A549 (cell line): ENCODE data around the gene USP9X. TPM values are rescaled to one million over a fixed set of nuclear protein-coding genes. Genes with fewer than 3 reads are reported as not detected.
A peak's percentile ranks its signal among the peaks of the same experiment; 100 is the strongest.
"Not testable (repeated sequence)": the region's sequence is repeated elsewhere in the genome, so short reads cannot be mapped to it uniquely, and the experiment has no call there.

Experiments used
- ATAC-seq, 2 experiments: fragments of 200-7000 bp in 1 of 2; fragments of >200 bp in 1 of 2; cut with Nextera tagmentation in 1 of 2; cut with Tn5 transposase in 1 of 2; 3 replicates each; pipeline versions ENCODE4 v1.8.0 to v1.9.1; 2018 to 2020; ENCODE audit warnings: mild to moderate bottlenecking in 1 of 2, moderate library complexity in 1 of 2
- CTCF ChIA-PET: fragments of 300-600 bp; sonication (Branson Sonifier 250); formaldehyde crosslinking; extraction: SDS; loops from one replicate; lab custom pipeline; 2021; ENCODE audit warnings: antibody characterized with exemption, inconsistent platforms; lab: Yijun Ruan, JAX
- POLR2A ChIA-PET: fragments of 350-600 bp; formaldehyde crosslinking; extraction: SDS; loops from one replicate; lab custom pipeline; 2021; ENCODE audit warnings: antibody characterized with exemption, inconsistent platforms; lab: Yijun Ruan, JAX
- DNase-seq, 2 experiments: peaks; one replicate each; pipeline versions ENCODE4 v3.0.0 to v3.0.0-alpha.2; 2011 to 2016; ENCODE audit warnings: low read depth in 1 of 2, low spot score in 1 of 2
- FAIRE-seq: peaks from 2 replicates; lab custom pipeline; 2011; peaks lifted over from hg19 to GRCh38; lab: Jason Lieb, UNC
- H3K27ac ChIP-seq, 2 experiments: fragments of >200 bp; sonication (Bioruptor Twin); formaldehyde crosslinking; 3 replicates each; pipeline ENCODE4 v1.5.1; 2016 to 2017
- H3K4me1 ChIP-seq: fragments of >200 bp; sonication (Bioruptor Twin); formaldehyde crosslinking; 3 replicates; pipeline ENCODE4 v1.6.1; 2016
- H3K4me2 ChIP-seq: fragments of >200 bp; sonication (Bioruptor Twin); formaldehyde crosslinking; 3 replicates; pipeline ENCODE4 v1.6.1; 2016
- H3K4me3 ChIP-seq: fragments of >200 bp; sonication (Bioruptor Twin); formaldehyde crosslinking; 3 replicates; pipeline ENCODE4 v1.5.1; 2016
- H3K9me3 ChIP-seq: fragments of >200 bp; sonication (Bioruptor Twin); formaldehyde crosslinking; 3 replicates; pipeline ENCODE4 v1.6.1; 2016
- CBX8 ChIP-seq: fragments of 200-600 bp; sonication (generic); IDR thresholded peaks from 2 replicates; pipeline ENCODE4 v1.6.1; 2016
- EHF ChIP-seq: fragments of 250-450 bp; sonication (Bioruptor Pico); IDR thresholded peaks from 2 replicates; pipeline ENCODE4 v1.5.0; 2020; ENCODE audit warnings: mild to moderate bottlenecking
- EHMT2 ChIP-seq: fragments of 200-600 bp; sonication (generic); IDR thresholded peaks from 2 replicates; pipeline ENCODE4 v1.6.1; 2016; ENCODE audit warnings: antibody characterized with exemption, low read depth, mild to moderate bottlenecking, moderate library complexity
- ELK1 ChIP-seq: fragments of 150-350 bp; IDR thresholded peaks from 2 replicates; pipeline ENCODE4 v1.6.1; 2014; ENCODE audit warnings: low read depth, mild to moderate bottlenecking, low read length
- FOSB ChIP-seq: fragments of 250-450 bp; sonication (Bioruptor Pico); IDR thresholded peaks from 2 replicates; pipeline ENCODE4 v1.5.0; 2020; ENCODE audit warnings: mild to moderate bottlenecking, moderate library complexity
- HOXB13 ChIP-seq: fragments of 250-450 bp; sonication (Bioruptor Pico); IDR thresholded peaks from 2 replicates; pipeline ENCODE4 v1.5.0; 2020; ENCODE audit warnings: low read depth, mild to moderate bottlenecking, moderate library complexity
- KDM1A ChIP-seq: fragments of 200-600 bp; sonication (generic); IDR thresholded peaks from 2 replicates; pipeline ENCODE4 v1.6.1; 2016; ENCODE audit warnings: low read depth, mild to moderate bottlenecking
- MAFK ChIP-seq: fragments of 450-650 bp; IDR thresholded peaks from 2 replicates; pipeline ENCODE4 v1.6.1; 2014; ENCODE audit not compliant: partially characterized antibody
- MAZ ChIP-seq: fragments of 150-350 bp; IDR thresholded peaks from 2 replicates; pipeline ENCODE4 v1.6.1; 2014; ENCODE audit warnings: antibody characterized with exemption, low read depth, low read length, borderline replicate concordance
- RAD21 ChIP-seq, 2 experiments: fragments of >200 bp in 1 of 2; sonication (Bioruptor Twin) in 1 of 2; formaldehyde crosslinking in 1 of 2; IDR thresholded peaks in 1 of 2; conservative IDR thresholded peaks in 1 of 2; 2 replicates in 1 of 2; 3 replicates in 1 of 2; pipeline ENCODE4 v1.6.1; 2012 to 2018; ENCODE audit warnings: inconsistent platforms in 1 of 2
- RFX5 ChIP-seq: fragments of 450-650 bp; IDR thresholded peaks from 2 replicates; pipeline ENCODE4 v1.7.1; 2014; ENCODE audit warnings: antibody characterized with exemption, mild to moderate bottlenecking, moderate library complexity
- TP53 ChIP-seq: fragments of 250-450 bp; sonication (Bioruptor Pico); IDR thresholded peaks from 2 replicates; pipeline ENCODE4 v1.5.0; 2021; ENCODE audit warnings: mild to moderate bottlenecking, moderate library complexity
- ZNF302 ChIP-seq: fragments of 250-450 bp; sonication (Bioruptor Pico); IDR thresholded peaks from 2 replicates; pipeline ENCODE4 v1.9.0; 2021; ENCODE audit warnings: inconsistent platforms, mild to moderate bottlenecking, moderate library complexity
- WGBS: methylation state at CpG from one replicate; pipeline ENCODE4 v1.1.6; 2017; ENCODE audit errors: missing lambda C conversion rate; 5-methylcytosine and 5-hydroxymethylcytosine counted together
- polyA plus RNA-seq, 4 experiments: library from polyadenylated mRNA; depleted of rRNA in 3 of 4; stranded (reverse); fragments of >200 nt; fragmentation: RNase III in 1 of 4; extraction: RNeasy Plus Mini Kit Qiagen cat#74134 plus additional on column Dnase treatment in 1 of 4; gene quantifications; 2 replicates in 3 of 4; 3 replicates in 1 of 4; pipeline ENCODE4 v1.2.3, GENCODE V29; 2011 to 2017
- TF ChIP-seq, protein P1 (sequence below): IDR thresholded peaks from 2 replicates; pipeline ENCODE4 v1.6.1; 2012

The USP9X gene
- polyA plus RNA-seq, 2 of the 4 experiments (the other 2 are of a cell fraction): 30.7 to 70.4 TPM

DNA sequence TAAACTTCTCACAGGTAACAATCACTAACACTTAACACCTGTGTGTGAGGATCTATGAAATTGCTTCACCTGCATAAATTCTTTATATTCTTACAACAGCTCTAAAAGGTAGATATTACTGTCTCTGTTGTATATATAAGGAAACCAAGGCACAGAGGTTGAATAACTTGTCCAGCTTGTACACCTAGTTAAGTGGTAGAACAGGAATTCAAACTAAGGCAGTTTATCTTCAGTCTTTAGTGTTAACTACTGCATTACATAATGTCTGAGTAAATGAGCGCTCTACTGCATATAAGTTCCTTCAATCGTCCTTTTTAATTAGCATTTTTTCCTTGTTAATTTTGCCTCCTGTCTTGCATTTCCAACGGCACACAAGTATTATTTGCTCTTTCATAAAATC lies 15.0 kb downstream of the USP9X start:
- CTCF ChIA-PET: interaction anchor here (0.8 to 1.9 kb wide), 3 partner anchors 12 to 90 kb away, joined by 3 to 6 read pairs (median 3); no protein-coding TSS in a partner anchor
- POLR2A ChIA-PET: no interaction called here
- no peaks in the 10 kb centered on the region for H3K9me3 ChIP-seq
- FAIRE-seq (peak; percentile 77), ATAC-seq (no peak)
- peaks cover 36% of the 10 kb centered on the region for H3K4me1 ChIP-seq
- H3K27ac ChIP-seq: no peak overlapping the region
- TF ChIP-seq, protein P1, sequence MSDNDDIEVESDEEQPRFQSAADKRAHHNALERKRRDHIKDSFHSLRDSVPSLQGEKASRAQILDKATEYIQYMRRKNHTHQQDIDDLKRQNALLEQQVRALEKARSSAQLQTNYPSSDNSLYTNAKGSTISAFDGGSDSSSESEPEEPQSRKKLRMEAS: no peak
- TF ChIP-seq FOSB (CRISPR knock-in tag): no peak
- TF ChIP-seq EHMT2: no peak
- TF ChIP-seq, all 56 proteins: peak for 0
- Histone ChIP-seq H3K4me2 (no peak overlapping the region), H3K4me3 (no peak overlapping the region)
- 86% methylated on average over 3 of the region's 3 CpGs for WGBS
- no peak for DNase-seq

- H3K4me2 ChIP-seq: no peak overlapping the region
- TF ChIP-seq MAZ (no peak), MAFK (peak; percentile 40)
- peaks cover 30% of the 10 kb centered on the region for H3K4me1 ChIP-seq
- no peaks in the 10 kb centered on the region for H3K9me3 ChIP-seq
- FAIRE-seq (no peak), DNase-seq (no peak), ATAC-seq (no peak)
- WGBS: 91% methylated on average over 4 of the region's 4 CpGs
- H3K27ac ChIP-seq: no peak overlapping the region
- ChIA-PET CTCF (interaction anchor here (0.8 to 1.9 kb wide), 3 partner anchors 11 to 90 kb away, joined by 3 to 6 read pairs (median 3); no protein-coding TSS in a partner anchor), POLR2A (no interaction called here)
- H3K4me3 ChIP-seq: no peak overlapping the region
These were observed 15.6 kb downstream of the USP9X start for GRCh38 chrX:41100819-41101218.

DNA sequence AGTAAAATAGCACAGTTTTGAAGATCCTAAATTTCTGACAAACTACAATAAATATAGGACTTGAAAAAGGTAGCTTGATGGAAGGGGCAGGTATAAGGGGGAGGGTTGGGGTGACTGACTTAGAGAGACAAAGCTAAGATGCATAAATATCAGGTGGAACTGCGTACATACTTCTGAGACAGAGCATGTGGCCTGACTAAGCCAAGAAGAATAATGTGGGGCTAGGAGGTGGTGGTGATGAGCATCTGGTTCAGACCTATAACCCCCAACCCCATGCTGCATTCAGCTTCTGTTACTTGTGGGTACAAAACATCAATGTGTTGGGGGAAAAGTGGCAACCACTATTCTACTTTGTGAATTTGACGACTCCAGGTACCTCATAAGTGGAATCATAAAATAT lies 19.8 kb downstream of the USP9X start:
- ChIA-PET POLR2A (interaction anchor here (0.8 kb wide), 1 partner anchor 20 kb away, joined by 7 read pairs; the partner anchor contains the start of gene USP9X), CTCF (interaction anchor here (0.8 to 3.6 kb wide), 2 partner anchors 9 to 11 kb away, joined by 4 to 20 read pairs; no protein-coding TSS in a partner anchor)
- FAIRE-seq (no peak), DNase-seq (no peak), ATAC-seq (no peak)
- WGBS: 87% methylated on average over 2 of the region's 2 CpGs
- Histone ChIP-seq H3K9me3 (0 out of 3 replicates have a peak, but pooled peaks cover 3% of the 10 kb centered on the region), H3K4me3 (no peak overlapping the region), H3K4me2 (no peak overlapping the region), H3K4me1 (peaks cover 29% of the 10 kb centered on the region), H3K27ac (no peak overlapping the region)
- TF ChIP-seq ZNF302 (CRISPR knock-in tag) (no peak), CBX8 (no peak), HOXB13 (CRISPR knock-in tag) (no peak), TP53 (CRISPR knock-in tag) (no peak), ELK1 (no peak), RFX5 (no peak), MAZ (no peak), KDM1A (no peak), EHF (CRISPR knock-in tag) (no peak)

DNA sequence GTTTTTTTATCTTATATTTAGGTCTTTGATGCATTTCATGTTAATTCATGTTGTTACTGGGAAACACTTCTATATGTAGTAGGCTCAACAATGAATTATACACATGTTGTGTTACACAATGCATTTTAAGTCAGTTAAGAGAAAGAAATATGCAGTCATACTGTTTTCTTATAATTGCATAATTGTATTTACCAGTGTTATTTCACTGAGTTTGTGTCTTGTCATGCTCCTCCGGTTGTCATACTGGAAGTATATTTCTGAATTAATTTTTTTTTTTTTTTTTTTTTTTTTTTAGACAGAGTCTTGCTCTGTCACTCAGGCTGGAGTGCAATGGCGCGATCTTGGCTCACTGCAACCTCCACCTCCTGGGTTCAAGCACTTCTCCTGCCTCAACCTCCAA lies 21.0 kb downstream of the USP9X start:
- H3K27ac ChIP-seq, H3K9me3 ChIP-seq, DNase-seq, ATAC-seq, POLR2A ChIA-PET, FAIRE-seq, H3K4me3 ChIP-seq, H3K4me2 ChIP-seq: not testable (repeated sequence)
- H3K4me1 ChIP-seq: peaks cover 40% of the 10 kb centered on the region
- WGBS: 94% methylated on average over 3 of the region's 3 CpGs
- CTCF ChIA-PET: interaction anchor here (0.6 to 1.6 kb wide), 3 partner anchors 31 to 229 kb away, joined by 3 to 6 read pairs (median 3); no protein-coding TSS in a partner anchor

DNA sequence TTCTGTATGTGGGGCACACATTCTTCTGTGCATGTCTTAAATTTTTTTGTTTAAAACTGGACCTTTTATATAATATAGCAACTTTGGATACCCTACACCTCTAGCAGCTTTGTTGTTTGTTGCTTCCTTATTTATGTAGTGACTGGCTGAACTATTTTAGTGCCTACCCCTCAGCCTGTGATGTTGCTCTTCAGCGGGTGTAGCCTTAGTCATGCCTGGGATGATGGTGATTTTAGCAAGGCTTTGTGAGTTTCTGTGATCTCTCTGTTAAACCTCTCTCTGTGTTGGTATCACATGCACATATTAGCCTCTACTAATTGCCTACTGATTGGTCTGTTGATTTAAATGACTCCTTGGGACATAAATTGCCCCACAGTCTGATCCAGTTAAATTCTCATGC lies 22.8 kb downstream of the USP9X start:
- WGBS: 67% methylated on average over 1 of the region's 1 CpG
- H3K4me1 ChIP-seq: peaks cover 42% of the 10 kb centered on the region
- FAIRE-seq (no peak), ATAC-seq (no peak)
- H3K4me3 ChIP-seq: no peak overlapping the region
- TF ChIP-seq CBX8 (no peak), RAD21 (conservative IDR thresholded peaks at IDR 0.05 in 1 of 2, IDR thresholded peaks at IDR 0.05 in 1 of 2) (no peak)
- TF ChIP-seq, all 56 proteins: peak for 0
- H3K27ac ChIP-seq: no peak overlapping the region
- ChIA-PET CTCF (no interaction called here), POLR2A (no interaction called here)
- H3K9me3 ChIP-seq: 0 out of 3 replicates have a peak, but pooled peaks cover 3% of the 10 kb centered on the region
- peak overlapping the region; percentile 0; the same call in 1 of the 3 replicates for H3K4me2 ChIP-seq
- no peak for DNase-seq
